Peyer's patch (tissue), 4 donors: Measurements from ENCODE around the gene FAM20C. TPM values are rescaled to one million over a fixed set of nuclear protein-coding genes. Genes with fewer than 3 reads are reported as not detected.

Experiments used
- DNase-seq, 3 donors: peaks; one replicate each; pipeline ENCODE4 v3.0.0-alpha.2; 2017 to 2019
- H3K27ac ChIP-seq, 4 donors: fragments of 200-600 bp; sonication (generic); one replicate each; pipeline ENCODE4 v1.5.1; 2016 to 2019
- H3K27me3 ChIP-seq, 2 donors: fragments of 200-600 bp; sonication (generic); one replicate each; pipeline ENCODE4 v1.5.1; 2019
- H3K36me3 ChIP-seq, 3 donors: fragments of 200-600 bp; sonication (generic); one replicate each; pipeline ENCODE4 v1.5.1; 2016 to 2019
- H3K4me1 ChIP-seq, 4 donors: fragments of 200-600 bp; sonication (generic); one replicate each; pipeline ENCODE4 v1.5.1; 2016 to 2019
- H3K4me3 ChIP-seq, 4 donors: fragments of 200-600 bp; sonication (generic); 1 replicate in 3 of 4; 2 replicates in 1 of 4; pipeline ENCODE4 v1.5.1; 2016 to 2019; ENCODE audit warnings: mild to moderate bottlenecking in 1 of 4
- H3K9me3 ChIP-seq, 4 donors: fragments of 200-600 bp; sonication (generic); one replicate each; pipeline ENCODE4 v1.5.1; 2016 to 2019; ENCODE audit warnings: mild to moderate bottlenecking in 1 of 4
- CTCF ChIP-seq, 6 experiments: fragments of 450-650 bp in 4 of 6; fragments of 200-600 bp in 2 of 6; sonication (generic) in 1 of 6; IDR thresholded peaks; one replicate each; pipeline ENCODE4 v1.5.1; 2017 to 2019; ENCODE audit warnings: antibody characterized with exemption in 6 of 6, mild to moderate bottlenecking in 3 of 6, moderate library complexity in 1 of 6
- POLR2A ChIP-seq, 2 donors: fragments of 450-650 bp; IDR thresholded peaks; one replicate each; pipeline ENCODE4 v1.5.1; 2017; ENCODE audit warnings: antibody characterized with exemption in 2 of 2, mild to moderate bottlenecking in 2 of 2, moderate library complexity in 2 of 2
- total RNA-seq, 4 donors: library from RNA; depleted of rRNA; stranded (reverse); fragments of >200 nt; gene quantifications; one replicate each; pipeline ENCODE4 v1.1.0, GENCODE V29; 2016

The FAM20C gene
- total RNA-seq, 4 donors from 2014 or later = 46.4 to 66.0 (median 53.8) TPM

- TF ChIP-seq CTCF (IDR thresholded peaks at IDR 0.05) = no peak
- no peak overlapping the region for H3K27ac ChIP-seq
Measured at GRCh38 chr7:218316-218715, 25.9 kb downstream of the FAM20C start.

GRCh38 chr7:218896-219580, 26.7 kb downstream of the FAM20C start:
- no peak overlapping the region for H3K27ac ChIP-seq
- no peak for TF ChIP-seq POLR2A (IDR thresholded peaks at IDR 0.05)
- TF ChIP-seq CTCF (IDR thresholded peaks at IDR 0.05) = no peak

More at GRCh38 chr7:218316-218715, 25.9 kb downstream of the FAM20C start:
- Histone ChIP-seq H3K4me1 (peaks cover 0 to 9% (median 0%) of the 10 kb centered on the region in 4 donors), H3K36me3 (peaks cover 0 to 18% (median 0%) of the 10 kb centered on the region in 3 donors), H3K27me3 (no peaks in the 10 kb centered on the region), H3K4me3 (no peak overlapping the region), H3K9me3 (no peaks in the 10 kb centered on the region)
- no peak for DNase-seq

GRCh38 chr7:219581-220150, 27.3 kb downstream of the FAM20C start:
- Histone ChIP-seq H3K9me3 (no peaks in the 10 kb centered on the region), H3K4me3 (no peak overlapping the region), H3K27ac (no peak overlapping the region), H3K27me3 (no peaks in the 10 kb centered on the region), H3K4me1 (peaks cover 0 to 9% (median 0%) of the 10 kb centered on the region in 4 donors), H3K36me3 (peaks cover 0 to 18% (median 0%) of the 10 kb centered on the region in 3 donors)
- no peak for DNase-seq
- no peak for TF ChIP-seq POLR2A (IDR thresholded peaks at IDR 0.05)
- no peak for TF ChIP-seq CTCF (IDR thresholded peaks at IDR 0.05)

More at GRCh38 chr7:218896-219580, 26.7 kb downstream of the FAM20C start:
- Histone ChIP-seq H3K4me1 (peaks cover 0 to 9% (median 0%) of the 10 kb centered on the region in 4 donors), H3K36me3 (peaks cover 0 to 18% (median 0%) of the 10 kb centered on the region in 3 donors), H3K9me3 (no peaks in the 10 kb centered on the region), H3K27me3 (no peaks in the 10 kb centered on the region), H3K4me3 (no peak overlapping the region)
- no peak for DNase-seq

GRCh38 chr7:220151-220841, 27.9 kb downstream of the FAM20C start:
- Histone ChIP-seq H3K4me3 (no peak overlapping the region), H3K27ac (no peak overlapping the region), H3K27me3 (no peaks in the 10 kb centered on the region), H3K4me1 (peaks cover 0 to 9% (median 0%) of the 10 kb centered on the region in 4 donors), H3K9me3 (no peaks in the 10 kb centered on the region), H3K36me3 (peaks cover 0 to 18% (median 0%) of the 10 kb centered on the region in 3 donors)
- no peak for DNase-seq
- TF ChIP-seq CTCF (IDR thresholded peaks at IDR 0.05) (no peak), POLR2A (IDR thresholded peaks at IDR 0.05) (no peak)

GRCh38 chr7:221978-222715, 29.8 kb downstream of the FAM20C start:
- DNase-seq = no peak
- Histone ChIP-seq H3K4me1 (peaks cover 0 to 9% (median 0%) of the 10 kb centered on the region in 4 donors), H3K4me3 (no peak overlapping the region), H3K27me3 (no peaks in the 10 kb centered on the region), H3K36me3 (peaks cover 0 to 18% (median 0%) of the 10 kb centered on the region in 3 donors), H3K27ac (no peak overlapping the region), H3K9me3 (no peaks in the 10 kb centered on the region)
- TF ChIP-seq POLR2A (IDR thresholded peaks at IDR 0.05) (no peak), CTCF (IDR thresholded peaks at IDR 0.05) (no peak)
